GM10266 (cell line): Measurements from ENCODE around the gene XAF1.

Source experiments
- DNase-seq: peaks from one replicate; pipeline ENCODE4 v3.0.0; 2012; ENCODE audit errors: extremely low spot score
- TF ChIP-seq, protein P1 (sequence below): IDR thresholded peaks from 2 replicates; pipeline ENCODE4 v1.5.1; 2012; ENCODE audit warnings: mild to moderate bottlenecking, low read depth; ENCODE audit not compliant: control insufficient read depth, insufficient read depth; ENCODE audit errors: missing control alignments

The XAF1 gene

DNA sequence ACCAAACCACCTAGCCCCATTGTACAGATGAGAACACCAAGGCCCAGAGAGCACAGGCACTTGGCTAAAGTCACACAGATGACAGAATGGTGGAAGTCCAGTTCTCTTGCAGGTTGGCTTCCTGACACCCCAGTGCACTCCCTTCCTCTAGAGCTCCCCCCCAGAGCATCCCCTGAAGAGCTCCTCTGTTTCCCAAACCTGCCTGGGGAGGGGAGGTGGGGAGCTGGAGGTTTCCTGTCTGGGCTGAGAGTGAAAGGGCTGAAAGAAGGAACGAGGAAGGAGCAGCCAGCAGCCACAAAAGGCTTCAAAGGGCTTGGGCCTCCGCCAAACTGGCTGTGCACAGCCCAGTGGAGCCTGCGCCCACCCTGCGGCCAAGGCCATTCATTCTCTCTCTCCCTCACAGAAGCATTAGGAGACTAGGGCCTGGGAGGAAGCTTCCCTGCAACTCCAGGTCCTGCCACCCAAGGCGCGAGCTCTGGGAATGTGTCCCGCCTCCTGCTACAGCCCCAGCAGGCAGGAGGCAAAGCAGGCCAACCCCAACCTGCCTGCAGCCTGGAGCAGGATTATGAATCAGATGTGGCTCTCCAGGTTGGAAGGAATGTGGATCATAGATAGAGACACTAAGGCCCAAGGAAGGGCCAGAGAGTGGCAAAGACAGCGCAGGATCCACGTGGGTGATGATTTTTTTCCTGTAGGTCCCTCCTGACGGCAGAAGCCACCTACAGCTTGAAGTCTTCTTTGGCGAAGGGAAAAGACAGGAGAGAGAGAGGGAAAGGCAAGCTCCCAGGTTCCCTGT lies 43.6 kb upstream of the XAF1 start:
- TF ChIP-seq, protein P1, sequence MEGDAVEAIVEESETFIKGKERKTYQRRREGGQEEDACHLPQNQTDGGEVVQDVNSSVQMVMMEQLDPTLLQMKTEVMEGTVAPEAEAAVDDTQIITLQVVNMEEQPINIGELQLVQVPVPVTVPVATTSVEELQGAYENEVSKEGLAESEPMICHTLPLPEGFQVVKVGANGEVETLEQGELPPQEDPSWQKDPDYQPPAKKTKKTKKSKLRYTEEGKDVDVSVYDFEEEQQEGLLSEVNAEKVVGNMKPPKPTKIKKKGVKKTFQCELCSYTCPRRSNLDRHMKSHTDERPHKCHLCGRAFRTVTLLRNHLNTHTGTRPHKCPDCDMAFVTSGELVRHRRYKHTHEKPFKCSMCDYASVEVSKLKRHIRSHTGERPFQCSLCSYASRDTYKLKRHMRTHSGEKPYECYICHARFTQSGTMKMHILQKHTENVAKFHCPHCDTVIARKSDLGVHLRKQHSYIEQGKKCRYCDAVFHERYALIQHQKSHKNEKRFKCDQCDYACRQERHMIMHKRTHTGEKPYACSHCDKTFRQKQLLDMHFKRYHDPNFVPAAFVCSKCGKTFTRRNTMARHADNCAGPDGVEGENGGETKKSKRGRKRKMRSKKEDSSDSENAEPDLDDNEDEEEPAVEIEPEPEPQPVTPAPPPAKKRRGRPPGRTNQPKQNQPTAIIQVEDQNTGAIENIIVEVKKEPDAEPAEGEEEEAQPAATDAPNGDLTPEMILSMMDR = no peak
- no peak for DNase-seq

DNA sequence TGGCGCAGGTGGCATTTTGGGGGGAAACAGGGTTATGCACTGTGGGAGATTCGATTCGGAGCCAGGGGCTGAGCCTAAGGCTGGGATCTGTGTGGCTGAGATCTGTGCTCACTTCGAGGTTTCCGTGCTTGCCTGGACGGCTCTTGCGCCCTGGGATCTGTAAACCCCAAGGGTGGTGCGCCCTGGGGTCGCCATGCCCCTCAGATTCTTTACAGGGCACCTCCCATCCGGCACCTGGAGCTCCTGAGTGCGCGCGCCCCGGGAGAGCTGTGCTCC lies 43.1 kb upstream of the XAF1 start:
- TF ChIP-seq, protein P1 = no peak
- no peak for DNase-seq

- TF ChIP-seq, protein P1 = no peak
- DNase-seq = peak; percentile 49
Measured at GRCh38 chr17:6713130-6713917, 42.5 kb upstream of the XAF1 start, which contains the start of gene SLC13A5. Gene SLC13A5 (minus strand): TSS chr17:6713369. CDS start chr17:6713333, 36 bp downstream.

- DNase-seq = no peak
- TF ChIP-seq, protein P1 = no peak
Measured at GRCh38 chr17:6713918-6714271, 42.0 kb upstream of the XAF1 start.

DNA sequence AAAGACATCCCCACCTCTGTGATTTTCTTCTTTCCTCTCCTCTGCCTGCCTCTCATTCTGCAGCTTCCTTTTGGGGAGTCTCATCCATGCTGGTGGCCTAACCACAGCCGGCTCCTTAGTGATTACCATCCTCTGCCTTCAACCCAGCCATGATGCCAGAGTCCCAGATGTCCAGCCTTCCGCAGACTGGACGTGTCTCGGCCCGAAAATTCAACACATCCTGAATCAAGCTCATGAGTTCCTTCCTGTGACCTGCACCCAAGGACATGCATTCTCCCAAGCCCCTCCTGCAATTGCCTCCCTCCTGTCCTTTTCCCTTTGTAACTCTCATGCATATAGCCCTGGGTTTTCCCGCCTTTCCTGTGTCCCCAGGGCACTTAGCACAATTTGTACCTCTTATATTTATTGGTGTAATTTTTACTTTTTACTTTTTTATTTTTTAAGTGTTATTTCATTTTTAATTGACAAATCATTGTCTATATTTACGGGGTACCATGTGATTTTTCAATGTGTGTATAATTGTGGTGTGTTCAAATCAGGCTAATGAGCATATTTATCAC lies 41.5 kb upstream of the XAF1 start:
- no peak for DNase-seq
- TF ChIP-seq, protein P1 = no peak

GRCh38 chr17:6716736-6717135 lies 39.1 kb upstream of the XAF1 start:
- TF ChIP-seq, protein P1 = no peak
- no peak for DNase-seq

DNA sequence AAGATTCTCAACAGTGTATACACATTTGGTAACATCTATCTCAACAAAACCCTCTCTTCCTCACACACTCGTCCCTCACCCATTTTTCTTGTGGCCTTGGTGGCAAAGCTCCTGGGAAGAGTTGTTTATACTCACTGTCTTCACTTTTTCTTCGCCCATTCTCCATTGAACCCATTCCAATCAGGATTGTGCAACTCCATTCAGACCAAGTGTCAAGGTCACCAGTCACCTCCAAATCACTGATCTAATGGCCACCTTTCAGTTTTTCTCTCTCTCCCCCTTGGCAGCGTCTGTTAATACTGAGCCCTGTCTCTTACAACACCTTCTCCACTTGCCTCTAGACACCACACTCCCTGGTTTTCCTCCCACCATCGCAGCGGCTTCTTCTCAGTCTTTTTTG lies 34.1 kb upstream of the XAF1 start:
- TF ChIP-seq, protein P1 = no peak

More for the DNA sequence above, 34.1 kb upstream of the XAF1 start:
- DNase-seq = no peak
